Body of pancreas (tissue), 4 donors: ENCODE results near the gene OR5L1.

Source experiments
- POLR2A ChIP-seq, 3 donors: fragments of 450-650 bp; IDR thresholded peaks; one replicate each; pipeline ENCODE4 v1.6.1; 2016; ENCODE audit warnings: antibody characterized with exemption in 3 of 3, mild to moderate bottlenecking in 2 of 3
- TF ChIP-seq, protein P1 (sequence below), 7 experiments: fragments of 450-650 bp in 4 of 7; fragments of 200-600 bp in 3 of 7; sonication (generic) in 3 of 7; IDR thresholded peaks; one replicate each; pipeline ENCODE4 v1.5.1; 2016 to 2019; ENCODE audit warnings: antibody characterized with exemption in 7 of 7

DNA sequence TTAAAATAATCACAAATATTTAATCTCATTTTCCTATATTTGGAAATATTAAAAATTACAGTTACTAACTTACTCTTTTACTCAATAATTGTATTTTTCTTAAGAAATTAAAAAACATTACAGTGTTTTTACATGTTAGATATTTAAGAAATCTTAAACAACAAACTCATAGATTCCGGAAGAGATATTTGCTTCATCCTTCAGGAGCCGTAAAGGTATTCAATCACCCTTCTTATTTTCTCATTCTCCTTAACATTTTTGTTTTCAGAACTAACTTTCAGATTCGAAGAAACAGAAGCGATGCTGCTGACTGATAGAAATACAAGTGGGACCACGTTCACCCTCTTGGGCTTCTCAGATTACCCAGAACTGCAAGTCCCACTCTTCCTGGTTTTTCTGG is 8.2 kb downstream of the OR5L1 start, which contains the start of gene OR5D18:
- TF ChIP-seq, protein P1, sequence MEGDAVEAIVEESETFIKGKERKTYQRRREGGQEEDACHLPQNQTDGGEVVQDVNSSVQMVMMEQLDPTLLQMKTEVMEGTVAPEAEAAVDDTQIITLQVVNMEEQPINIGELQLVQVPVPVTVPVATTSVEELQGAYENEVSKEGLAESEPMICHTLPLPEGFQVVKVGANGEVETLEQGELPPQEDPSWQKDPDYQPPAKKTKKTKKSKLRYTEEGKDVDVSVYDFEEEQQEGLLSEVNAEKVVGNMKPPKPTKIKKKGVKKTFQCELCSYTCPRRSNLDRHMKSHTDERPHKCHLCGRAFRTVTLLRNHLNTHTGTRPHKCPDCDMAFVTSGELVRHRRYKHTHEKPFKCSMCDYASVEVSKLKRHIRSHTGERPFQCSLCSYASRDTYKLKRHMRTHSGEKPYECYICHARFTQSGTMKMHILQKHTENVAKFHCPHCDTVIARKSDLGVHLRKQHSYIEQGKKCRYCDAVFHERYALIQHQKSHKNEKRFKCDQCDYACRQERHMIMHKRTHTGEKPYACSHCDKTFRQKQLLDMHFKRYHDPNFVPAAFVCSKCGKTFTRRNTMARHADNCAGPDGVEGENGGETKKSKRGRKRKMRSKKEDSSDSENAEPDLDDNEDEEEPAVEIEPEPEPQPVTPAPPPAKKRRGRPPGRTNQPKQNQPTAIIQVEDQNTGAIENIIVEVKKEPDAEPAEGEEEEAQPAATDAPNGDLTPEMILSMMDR (IDR thresholded peaks at IDR 0.05) = no peak
- TF ChIP-seq POLR2A (IDR thresholded peaks at IDR 0.05) = no peak
